GM12878 (cell line): ENCODE results near the gene ZNF215. TPM values are rescaled to one million over a fixed set of nuclear protein-coding genes. Genes with fewer than 3 reads are reported as not detected.

Source experiments
- ATAC-seq: fragments of 200-7000 bp; cut with Tn5 transposase; 3 replicates; pipeline ENCODE4 v1.9.1; 2020; ENCODE audit warnings: mild to moderate bottlenecking, moderate library complexity
- BruUV-seq: library from RNA; stranded (reverse); fragments of 400-500 nt; replicated peaks from 2 replicates; lab custom pipeline; 2021; lab: Mats Ljungman, UMichigan
- CTCF ChIA-PET: fragments of 300-600 bp; sonication (Branson Sonifier 250); formaldehyde crosslinking; extraction: SDS; loops from one replicate; lab custom pipeline; 2021; ENCODE audit warnings: inconsistent platforms; lab: Yijun Ruan, JAX
- POLR2A ChIA-PET: fragments of 350-600 bp; formaldehyde crosslinking; extraction: SDS; loops from one replicate; lab custom pipeline; 2021; ENCODE audit warnings: inconsistent platforms; lab: Charles Lee
- RAD21 ChIA-PET: fragments of 300-600 bp; sonication (Branson Sonifier 250); formaldehyde crosslinking; loops from one replicate; lab custom pipeline; 2023; ENCODE audit warnings: antibody characterized with exemption; ENCODE audit not compliant: unreplicated experiment; lab: Charles Lee
- SMC1A ChIA-PET: fragments of 300-600 bp; sonication (Branson Sonifier 250); formaldehyde crosslinking; loops from one replicate; lab custom pipeline; 2023; ENCODE audit not compliant: unreplicated experiment, uncharacterized antibody; lab: Charles Lee
- DNase-seq: peaks from one replicate; pipeline ENCODE4 v3.0.0-alpha.2; 2011; ENCODE audit warnings: low read depth, low spot score
- FAIRE-seq: peaks from 3 replicates; lab custom pipeline; 2011; peaks lifted over from hg19 to GRCh38; lab: Jason Lieb, UNC
- H2AFZ ChIP-seq: 2 replicates; pipeline ENCODE4 v1.6.0; 2011; ENCODE audit warnings: low read depth, low read length, control low read depth; ENCODE audit not compliant: control insufficient read depth
- H3K27ac ChIP-seq: 2 replicates; pipeline ENCODE4 v1.5.1; 2011; ENCODE audit warnings: control low read depth; ENCODE audit not compliant: control insufficient read depth, insufficient read depth
- H3K27me3 ChIP-seq, 2 experiments: replicated peaks in 1 of 2; 2 replicates each; pipeline versions ENCODE4 v1.6.0 to v1.6.1; 2011; ENCODE audit warnings: low read length in 1 of 2; ENCODE audit not compliant: control insufficient read depth in 2 of 2, insufficient read depth in 2 of 2
- H3K36me3 ChIP-seq, 2 experiments: 2 replicates each; pipeline ENCODE4 v1.5.1; 2011; ENCODE audit warnings: low read length in 1 of 2; ENCODE audit not compliant: control insufficient read depth in 2 of 2, insufficient read depth in 2 of 2
- H3K4me1 ChIP-seq: 2 replicates; pipeline ENCODE4 v1.6.1; 2011; ENCODE audit warnings: mild to moderate bottlenecking, low read length, moderate library complexity, mixed read lengths; ENCODE audit not compliant: control insufficient read depth, insufficient read depth
- H3K4me2 ChIP-seq: 2 replicates; pipeline ENCODE4 v1.6.0; 2011; ENCODE audit warnings: control low read depth; ENCODE audit not compliant: control insufficient read depth, insufficient read depth
- H3K4me3 ChIP-seq: fragments of 200-600 bp; sonication (generic); 2 replicates; pipeline ENCODE4 v1.5.1; 2016
- H3K79me2 ChIP-seq: 2 replicates; pipeline ENCODE4 v1.6.0; 2011; ENCODE audit warnings: low read length; ENCODE audit not compliant: control insufficient read depth, insufficient read depth
- H3K9ac ChIP-seq: 2 replicates; pipeline ENCODE4 v1.8.0; 2011; ENCODE audit warnings: low read length, control low read depth, mixed read lengths; ENCODE audit not compliant: control insufficient read depth, insufficient read depth
- H3K9me3 ChIP-seq: replicated peaks from 3 replicates; pipeline ENCODE4 v1.5.1; 2011; ENCODE audit warnings: mild to moderate bottlenecking, low read length; ENCODE audit not compliant: control insufficient read depth, insufficient read depth
- H4K20me1 ChIP-seq: 2 replicates; pipeline ENCODE4 v1.6.0; 2011; ENCODE audit not compliant: control insufficient read depth, insufficient read depth
- ASH2L ChIP-seq: fragments of 300-600, 200-600 bp; sonication (generic); IDR thresholded peaks from 2 replicates; pipeline ENCODE4 v1.6.1; 2017; ENCODE audit warnings: low read depth, mild to moderate bottlenecking, borderline replicate concordance
- EED ChIP-seq: sonication (generic); IDR thresholded peaks from 2 replicates; pipeline ENCODE4 v1.6.1; 2016; ENCODE audit warnings: antibody characterized with exemption, low read depth
- ETV6 ChIP-seq, 2 experiments: fragments of 450-650 bp in 1 of 2; IDR thresholded peaks in 1 of 2; conservative IDR thresholded peaks in 1 of 2; 2 replicates each; pipeline ENCODE4 v1.6.1; 2014; ENCODE audit warnings: antibody characterized with exemption in 1 of 2, borderline replicate concordance in 1 of 2, low read depth in 1 of 2, mild to moderate bottlenecking in 1 of 2, moderate library complexity in 1 of 2
- HDGF ChIP-seq: fragments of 450-650 bp; IDR thresholded peaks from 2 replicates; pipeline ENCODE4 v1.6.1; 2016; ENCODE audit warnings: antibody characterized with exemption
- IKZF1 ChIP-seq: fragments of 450-650 bp; conservative IDR thresholded peaks from 2 replicates; pipeline ENCODE4 v1.6.1; 2017; ENCODE audit warnings: antibody characterized with exemption, mild to moderate bottlenecking
- NR2C2 ChIP-seq: IDR thresholded peaks from 2 replicates; pipeline ENCODE4 v1.6.1; 2011; ENCODE audit warnings: borderline replicate concordance, low read depth; ENCODE audit not compliant: control insufficient read depth, insufficient read length
- POLR2AphosphoS5 ChIP-seq: IDR thresholded peaks from 2 replicates; pipeline ENCODE4 v1.6.1; 2011; ENCODE audit warnings: mild to moderate bottlenecking, low read length, inconsistent platforms
- RAD21 ChIP-seq: IDR thresholded peaks from 2 replicates; pipeline ENCODE4 v1.6.1; 2011; ENCODE audit warnings: mild to moderate bottlenecking, low read depth, low read length, moderate library complexity; ENCODE audit not compliant: insufficient read depth
- RELA ChIP-seq: fragments of 450-650 bp; IDR thresholded peaks from 2 replicates; pipeline ENCODE4 v1.8.0; 2014; ENCODE audit warnings: borderline replicate concordance; ENCODE audit not compliant: partially characterized antibody
- TCF3 ChIP-seq: IDR thresholded peaks from 2 replicates; pipeline ENCODE4 v1.6.1; 2012; ENCODE audit warnings: low read depth, mild to moderate bottlenecking, low read length, borderline replicate concordance; ENCODE audit not compliant: insufficient read depth
- ZNF622 ChIP-seq: fragments of 450-650 bp; IDR thresholded peaks from 2 replicates; pipeline ENCODE4 v1.6.1; 2017; ENCODE audit warnings: mild to moderate bottlenecking, inconsistent platforms
- WGBS: methylation state at CpG from one replicate; pipeline ENCODE4 v1.1.6; 2016; ENCODE audit warnings: low lambda C conversion rate; ENCODE audit not compliant: insufficient replicate concordance, insufficient coverage; ENCODE audit errors: missing lambda C conversion rate; 5-methylcytosine and 5-hydroxymethylcytosine counted together
- in situ Hi-C: fragments of 300-500 bp; cut with MboI; formaldehyde crosslinking; loops from 9 replicates; pipeline ENCODE4 v1.14.3; 2018; ENCODE audit warnings: mixed read lengths
- intact Hi-C: fragments of 100-400 bp; cut with micrococcal nuclease; formaldehyde crosslinking; loops from one replicate; pipeline ENCODE4 v1.14.2; 2022; ENCODE audit not compliant: unreplicated experiment
- polyA plus RNA-seq, 11 experiments: library from polyadenylated mRNA; depleted of rRNA in 4 of 11; unstranded in 6 of 11; stranded (reverse) in 5 of 11; fragments of >200 nt; fragmentation: Nextera tagmentation in 4 of 11; fragmentation: Illumina TruSeq in 1 of 11; extraction: Ambion mirVana in 4 of 11; extraction: Trizol in 1 of 11; gene quantifications; 1 replicate in 1 of 11; 2 replicates in 10 of 11; pipeline versions ENCODE4 v1.2.1 to v1.2.3, GENCODE V29; 2011 to 2016; ENCODE audit warnings: inconsistent platforms in 2 of 11, missing spikeins in 2 of 11, low read depth in 1 of 11
- total RNA-seq, 4 experiments: library from RNA; depleted of rRNA in 3 of 4; stranded (reverse); fragments of >200 nt in 3 of 4; fragmentation: Illumina TruSeq in 1 of 4; extraction: Trizol in 1 of 4; gene quantifications; 2 replicates each; pipeline versions ENCODE4 v1.2.1 to v1.2.3, GENCODE V29; 2013 to 2021
- TF ChIP-seq, protein P1 (sequence below): IDR thresholded peaks from 2 replicates; pipeline ENCODE4 v1.6.1; 2011; ENCODE audit warnings: mild to moderate bottlenecking, low read depth, low read length, moderate library complexity; ENCODE audit not compliant: insufficient replicate concordance
- TF ChIP-seq, protein P2 (sequence below): IDR thresholded peaks from 2 replicates; pipeline ENCODE4 v1.6.1; 2012; ENCODE audit warnings: mild to moderate bottlenecking, low read depth, low read length
- TF ChIP-seq, protein P3 (sequence below): fragments of 450-650 bp; IDR thresholded peaks from 2 replicates; pipeline ENCODE4 v1.6.1; 2016; ENCODE audit warnings: mild to moderate bottlenecking
- TF ChIP-seq, protein P4 (sequence below): fragments of 450-650 bp; IDR thresholded peaks from 2 replicates; pipeline ENCODE4 v1.6.1; 2017; ENCODE audit warnings: mild to moderate bottlenecking, low read depth, inconsistent platforms; ENCODE audit not compliant: poor library complexity, severe bottlenecking

Gene ZNF215
- total and polyA plus RNA-seq, 10 of the 15 experiments (the other 5 are each of a cell fraction or from before 2014, with no cell fraction given) = 1.5 to 3.7 (median 2.3) TPM

DNA sequence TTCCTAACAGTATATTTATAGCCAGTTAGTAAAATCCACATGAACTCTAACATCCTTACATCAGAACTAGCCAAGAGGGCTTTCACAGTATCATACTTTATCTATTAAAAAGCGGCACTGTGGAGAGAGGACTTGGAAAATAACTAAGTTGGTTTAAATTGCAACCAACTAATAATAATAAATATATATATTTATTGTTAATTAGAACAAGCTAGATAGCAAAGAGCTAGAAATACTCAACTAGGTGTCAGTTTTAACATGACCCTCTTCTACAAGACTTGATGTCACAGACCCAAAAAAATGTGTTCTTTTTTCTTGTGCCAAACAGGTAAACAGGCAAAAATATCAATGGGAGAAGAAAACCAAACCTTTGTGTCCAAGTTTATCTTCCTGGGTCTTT lies 5.5 kb upstream of the ZNF215 start, which contains the start of gene OR2D3:
Gene OR2D3 (plus strand): TSS at position 301 of the 400 bp plus-strand sequence. CDS start 0 bp downstream, at position 301.
- ChIA-PET SMC1A (no interaction called here), POLR2A (no interaction called here), CTCF (no interaction called here), RAD21 (no interaction called here)
- H3K4me2 ChIP-seq = no peak within 1 kb of the TSS
- H3K27me3 ChIP-seq = peaks cover 0 to 2% of the 10 kb centered on the region in 2 experiments; a peak in 1 of 4 replicates
- no peaks in the 10 kb centered on the region for H3K9me3 ChIP-seq
- ATAC-seq (no peak), FAIRE-seq (no peak), DNase-seq (no peak)
- H3K79me2 ChIP-seq = no peaks in the 10 kb centered on the region
- H3K27ac ChIP-seq = no peak within 1 kb of the TSS
- no TSS peak for BruUV-seq
- TF ChIP-seq TCF3 (no peak), NR2C2 (no peak), IKZF1 (no peak), EED (no peak), POLR2AphosphoS5 (no peak), ASH2L (no peak), ZNF622 (no peak), RAD21 (no peak), HDGF (no peak), ETV6 (conservative IDR thresholded peaks at IDR 0.05 in 1 of 2, IDR thresholded peaks at IDR 0.05 in 1 of 2; ENCODE audit: borderline replicate concordance in 1 of 2, low read depth in 1 of 2) (no peak), RELA (no peak)
- TF ChIP-seq, protein P1, sequence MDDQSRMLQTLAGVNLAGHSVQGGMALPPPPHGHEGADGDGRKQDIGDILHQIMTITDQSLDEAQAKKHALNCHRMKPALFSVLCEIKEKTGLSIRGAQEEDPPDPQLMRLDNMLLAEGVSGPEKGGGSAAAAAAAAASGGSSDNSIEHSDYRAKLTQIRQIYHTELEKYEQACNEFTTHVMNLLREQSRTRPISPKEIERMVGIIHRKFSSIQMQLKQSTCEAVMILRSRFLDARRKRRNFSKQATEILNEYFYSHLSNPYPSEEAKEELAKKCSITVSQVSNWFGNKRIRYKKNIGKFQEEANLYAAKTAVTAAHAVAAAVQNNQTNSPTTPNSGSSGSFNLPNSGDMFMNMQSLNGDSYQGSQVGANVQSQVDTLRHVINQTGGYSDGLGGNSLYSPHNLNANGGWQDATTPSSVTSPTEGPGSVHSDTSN = no peak
- TF ChIP-seq, protein P2, sequence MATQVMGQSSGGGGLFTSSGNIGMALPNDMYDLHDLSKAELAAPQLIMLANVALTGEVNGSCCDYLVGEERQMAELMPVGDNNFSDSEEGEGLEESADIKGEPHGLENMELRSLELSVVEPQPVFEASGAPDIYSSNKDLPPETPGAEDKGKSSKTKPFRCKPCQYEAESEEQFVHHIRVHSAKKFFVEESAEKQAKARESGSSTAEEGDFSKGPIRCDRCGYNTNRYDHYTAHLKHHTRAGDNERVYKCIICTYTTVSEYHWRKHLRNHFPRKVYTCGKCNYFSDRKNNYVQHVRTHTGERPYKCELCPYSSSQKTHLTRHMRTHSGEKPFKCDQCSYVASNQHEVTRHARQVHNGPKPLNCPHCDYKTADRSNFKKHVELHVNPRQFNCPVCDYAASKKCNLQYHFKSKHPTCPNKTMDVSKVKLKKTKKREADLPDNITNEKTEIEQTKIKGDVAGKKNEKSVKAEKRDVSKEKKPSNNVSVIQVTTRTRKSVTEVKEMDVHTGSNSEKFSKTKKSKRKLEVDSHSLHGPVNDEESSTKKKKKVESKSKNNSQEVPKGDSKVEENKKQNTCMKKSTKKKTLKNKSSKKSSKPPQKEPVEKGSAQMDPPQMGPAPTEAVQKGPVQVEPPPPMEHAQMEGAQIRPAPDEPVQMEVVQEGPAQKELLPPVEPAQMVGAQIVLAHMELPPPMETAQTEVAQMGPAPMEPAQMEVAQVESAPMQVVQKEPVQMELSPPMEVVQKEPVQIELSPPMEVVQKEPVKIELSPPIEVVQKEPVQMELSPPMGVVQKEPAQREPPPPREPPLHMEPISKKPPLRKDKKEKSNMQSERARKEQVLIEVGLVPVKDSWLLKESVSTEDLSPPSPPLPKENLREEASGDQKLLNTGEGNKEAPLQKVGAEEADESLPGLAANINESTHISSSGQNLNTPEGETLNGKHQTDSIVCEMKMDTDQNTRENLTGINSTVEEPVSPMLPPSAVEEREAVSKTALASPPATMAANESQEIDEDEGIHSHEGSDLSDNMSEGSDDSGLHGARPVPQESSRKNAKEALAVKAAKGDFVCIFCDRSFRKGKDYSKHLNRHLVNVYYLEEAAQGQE = no peak
- TF ChIP-seq, protein P3, sequence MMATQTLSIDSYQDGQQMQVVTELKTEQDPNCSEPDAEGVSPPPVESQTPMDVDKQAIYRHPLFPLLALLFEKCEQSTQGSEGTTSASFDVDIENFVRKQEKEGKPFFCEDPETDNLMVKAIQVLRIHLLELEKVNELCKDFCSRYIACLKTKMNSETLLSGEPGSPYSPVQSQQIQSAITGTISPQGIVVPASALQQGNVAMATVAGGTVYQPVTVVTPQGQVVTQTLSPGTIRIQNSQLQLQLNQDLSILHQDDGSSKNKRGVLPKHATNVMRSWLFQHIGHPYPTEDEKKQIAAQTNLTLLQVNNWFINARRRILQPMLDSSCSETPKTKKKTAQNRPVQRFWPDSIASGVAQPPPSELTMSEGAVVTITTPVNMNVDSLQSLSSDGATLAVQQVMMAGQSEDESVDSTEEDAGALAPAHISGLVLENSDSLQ = no peak
- TF ChIP-seq, protein P4, sequence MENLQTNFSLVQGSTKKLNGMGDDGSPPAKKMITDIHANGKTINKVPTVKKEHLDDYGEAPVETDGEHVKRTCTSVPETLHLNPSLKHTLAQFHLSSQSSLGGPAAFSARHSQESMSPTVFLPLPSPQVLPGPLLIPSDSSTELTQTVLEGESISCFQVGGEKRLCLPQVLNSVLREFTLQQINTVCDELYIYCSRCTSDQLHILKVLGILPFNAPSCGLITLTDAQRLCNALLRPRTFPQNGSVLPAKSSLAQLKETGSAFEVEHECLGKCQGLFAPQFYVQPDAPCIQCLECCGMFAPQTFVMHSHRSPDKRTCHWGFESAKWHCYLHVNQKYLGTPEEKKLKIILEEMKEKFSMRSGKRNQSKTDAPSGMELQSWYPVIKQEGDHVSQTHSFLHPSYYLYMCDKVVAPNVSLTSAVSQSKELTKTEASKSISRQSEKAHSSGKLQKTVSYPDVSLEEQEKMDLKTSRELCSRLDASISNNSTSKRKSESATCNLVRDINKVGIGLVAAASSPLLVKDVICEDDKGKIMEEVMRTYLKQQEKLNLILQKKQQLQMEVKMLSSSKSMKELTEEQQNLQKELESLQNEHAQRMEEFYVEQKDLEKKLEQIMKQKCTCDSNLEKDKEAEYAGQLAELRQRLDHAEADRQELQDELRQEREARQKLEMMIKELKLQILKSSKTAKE = no peak
- no peaks in the 10 kb centered on the region for H3K4me1 ChIP-seq
- no peaks in the 10 kb centered on the region for H4K20me1 ChIP-seq
- no peak within 1 kb of the TSS for H3K9ac ChIP-seq
- WGBS = 90% methylated on average over 1 of the region's 1 CpG
- no peaks in the 10 kb centered on the region for H3K36me3 ChIP-seq
- in situ Hi-C loops = no loop called here
- no peak within 1 kb of the TSS for H2AFZ ChIP-seq
- no peak within 1 kb of the TSS for H3K4me3 ChIP-seq
- intact Hi-C loops = no loop called here
